OCI-M2 (cell line): Measurements from ENCODE around the gene NOL6.
"Not testable (repeated sequence)": the region's sequence is repeated elsewhere in the genome, so short reads cannot be mapped to it uniquely, and the experiment has no call there.

Experiments
- DNase-seq: peaks from one replicate; lab custom pipeline; 2025; ENCODE audit not compliant: unreplicated experiment; lab: John Stamatoyannopoulos, UW

Gene NOL6

DNA sequence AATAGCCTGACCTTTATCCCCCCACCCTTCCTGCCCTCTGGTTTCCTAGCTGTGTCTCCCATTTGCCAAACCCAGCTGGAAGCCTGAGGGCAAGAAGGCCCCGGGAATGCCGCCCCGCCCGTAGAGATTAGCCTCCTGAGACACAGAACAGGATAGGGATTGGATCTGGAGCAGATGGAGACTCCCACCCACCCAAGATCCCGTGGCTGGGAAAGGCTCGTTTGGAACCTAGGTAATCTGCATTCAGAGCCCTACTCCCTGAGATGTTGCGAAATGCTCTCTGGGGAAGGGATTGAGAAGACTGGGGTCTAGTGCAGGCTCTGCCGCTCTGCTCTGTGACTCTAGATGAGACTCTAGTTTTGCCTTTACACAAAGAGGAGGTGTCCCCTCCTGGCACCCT is 37.3 kb downstream of the NOL6 start:
- no peak for DNase-seq

DNA sequence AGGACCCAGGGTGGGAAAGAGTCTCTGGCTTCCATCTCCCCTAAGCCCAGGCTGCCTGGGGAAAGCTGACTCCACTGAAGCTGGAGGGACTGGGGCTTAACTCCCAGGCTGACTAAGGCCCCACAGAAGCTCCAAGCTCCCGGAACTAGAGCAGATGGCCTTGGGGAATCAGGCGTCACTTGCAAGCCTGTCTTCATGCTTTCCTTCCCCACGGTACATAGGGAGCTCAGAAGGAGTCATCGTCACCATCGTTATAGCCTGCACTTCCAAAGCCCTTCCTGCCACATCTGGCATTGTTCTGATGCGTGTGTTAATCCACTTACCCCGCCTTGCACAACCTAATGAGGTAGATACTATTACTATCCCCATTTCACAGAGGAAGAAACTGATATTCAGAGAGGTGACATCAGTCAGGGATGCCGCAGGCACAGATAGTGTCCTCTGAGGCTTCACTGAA is 37.9 kb downstream of the NOL6 start:
- DNase-seq: no peak

DNA sequence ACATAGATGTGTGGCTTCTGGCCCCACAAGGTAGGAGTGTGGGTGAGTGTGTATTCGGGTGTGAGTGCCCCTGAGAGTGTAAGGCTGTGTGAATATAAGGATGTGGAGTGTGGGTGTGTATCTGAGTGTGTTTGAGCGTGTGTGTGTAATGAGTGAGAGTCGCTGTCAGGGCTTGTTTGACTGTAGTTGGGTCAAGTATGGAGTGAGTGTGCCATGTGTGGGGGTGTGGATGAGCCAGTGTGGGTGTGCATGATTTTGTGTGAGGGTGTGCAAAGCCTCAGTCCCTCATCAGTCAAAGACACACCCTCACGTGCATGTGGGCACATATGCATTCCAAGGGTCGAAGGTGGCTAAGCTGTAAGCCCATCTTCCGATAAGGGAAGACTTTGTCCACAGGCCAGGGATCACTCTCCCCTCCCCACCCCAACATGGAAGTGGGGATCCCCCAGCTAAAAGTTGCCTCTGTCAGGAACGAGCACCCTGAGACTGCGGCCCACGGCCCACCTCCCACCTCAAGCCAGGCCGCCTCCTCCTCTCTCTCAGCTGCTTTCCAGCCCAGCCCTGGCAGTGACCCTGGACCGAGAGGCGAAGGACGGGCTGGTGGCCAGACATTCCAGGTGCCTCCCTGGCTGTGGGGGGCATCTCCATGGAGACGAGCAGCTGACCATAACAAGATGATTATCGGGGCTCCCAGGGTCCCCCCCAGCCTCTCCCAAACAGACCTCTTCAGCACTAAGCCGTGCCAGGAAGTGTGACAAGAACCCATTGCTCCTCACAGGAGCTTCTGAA is 39.2 kb downstream of the NOL6 start:
- no peak for DNase-seq

DNA sequence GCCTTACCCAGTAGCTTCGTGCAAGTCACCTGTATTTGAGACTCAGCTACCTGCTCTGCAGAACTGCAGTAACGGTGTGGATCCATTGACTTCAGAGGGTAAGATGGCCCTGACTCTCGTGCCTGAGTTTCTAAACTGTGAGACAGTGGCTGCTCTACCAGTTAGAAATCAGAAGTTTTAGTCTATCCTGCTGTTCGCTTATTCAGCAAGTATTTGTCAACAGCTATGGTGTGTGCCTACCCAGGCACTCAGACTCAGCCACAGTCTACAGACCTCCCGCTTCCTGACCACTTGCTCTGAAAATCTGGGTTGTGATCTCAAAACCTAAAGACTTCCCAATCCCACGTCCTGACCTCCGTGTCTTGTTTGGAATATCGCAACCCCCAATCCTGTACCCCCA is 39.9 kb downstream of the NOL6 start:
- DNase-seq: no peak

DNA sequence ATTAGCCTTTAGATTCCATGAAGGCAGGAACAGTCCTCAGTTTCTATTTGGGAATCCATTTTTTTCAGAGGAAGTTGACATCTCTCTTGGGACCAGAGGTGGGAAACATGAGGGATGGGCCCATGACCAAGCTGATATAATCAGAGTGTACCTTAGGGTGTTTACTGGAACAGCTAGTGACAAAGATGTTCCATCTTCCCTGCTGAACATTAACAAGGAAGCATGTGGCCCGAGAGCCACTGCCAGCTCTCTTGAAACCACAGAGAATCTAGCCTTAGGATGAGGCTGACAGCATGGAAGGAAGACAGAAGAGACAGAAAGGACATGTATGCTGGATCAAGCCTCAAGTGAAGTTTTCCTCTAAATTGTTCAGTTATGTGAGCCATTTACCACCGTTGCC is 42.3 kb downstream of the NOL6 start:
- no peak for DNase-seq

DNA sequence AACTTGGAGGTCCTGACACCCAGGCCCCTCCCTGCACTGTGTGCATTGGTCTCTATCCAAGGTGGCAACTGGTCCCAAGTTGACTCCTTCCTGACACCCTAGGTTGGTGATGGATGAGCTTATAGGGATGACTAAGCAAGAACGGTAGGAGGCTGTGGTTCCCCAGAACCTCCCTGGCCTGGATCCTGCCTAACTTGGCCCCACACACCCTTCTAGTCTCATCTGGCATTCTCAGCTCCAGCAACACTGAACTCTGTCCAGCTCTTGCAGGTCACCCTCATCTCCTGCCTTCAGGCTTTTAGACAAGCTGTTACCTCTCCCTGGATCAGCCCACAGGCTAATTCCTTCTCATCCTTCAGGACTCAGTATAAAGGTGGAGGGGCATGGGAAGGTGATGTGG is 42.8 kb downstream of the NOL6 start:
- no peak for DNase-seq

DNA sequence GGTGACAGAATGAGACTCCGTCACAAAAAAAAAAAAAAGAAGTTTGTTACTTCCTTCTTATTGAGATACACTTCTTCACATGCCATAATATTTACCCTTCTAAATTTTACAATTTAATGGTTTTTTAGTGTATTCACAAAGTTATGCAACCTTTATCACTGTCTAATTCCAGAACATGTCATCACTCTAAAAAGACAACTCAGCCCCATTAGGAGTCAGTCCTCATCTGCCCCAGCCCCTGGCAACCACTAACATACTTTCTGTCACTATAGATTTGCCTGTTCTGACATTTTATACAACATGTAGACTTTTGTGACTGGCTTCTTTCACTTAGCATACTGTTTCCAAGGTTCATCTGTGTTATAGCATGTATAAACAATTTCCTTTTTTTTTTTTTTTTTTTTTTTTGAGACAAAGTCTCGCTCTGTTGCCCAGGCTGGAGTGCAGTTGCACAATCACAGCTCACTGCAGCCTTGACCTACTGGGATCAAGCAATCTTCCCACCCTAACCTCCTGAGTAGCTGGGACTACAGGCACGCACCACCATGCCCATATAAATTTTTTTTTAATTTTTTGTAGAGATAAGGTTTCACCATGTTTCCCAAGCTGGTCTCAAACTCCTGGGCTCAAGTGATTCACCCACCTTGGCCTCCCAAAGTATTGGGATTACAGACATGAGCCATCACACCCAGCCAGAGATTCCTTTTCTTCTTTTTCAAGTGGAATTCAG is 44.3 kb downstream of the NOL6 start:
- DNase-seq: no peak

DNA sequence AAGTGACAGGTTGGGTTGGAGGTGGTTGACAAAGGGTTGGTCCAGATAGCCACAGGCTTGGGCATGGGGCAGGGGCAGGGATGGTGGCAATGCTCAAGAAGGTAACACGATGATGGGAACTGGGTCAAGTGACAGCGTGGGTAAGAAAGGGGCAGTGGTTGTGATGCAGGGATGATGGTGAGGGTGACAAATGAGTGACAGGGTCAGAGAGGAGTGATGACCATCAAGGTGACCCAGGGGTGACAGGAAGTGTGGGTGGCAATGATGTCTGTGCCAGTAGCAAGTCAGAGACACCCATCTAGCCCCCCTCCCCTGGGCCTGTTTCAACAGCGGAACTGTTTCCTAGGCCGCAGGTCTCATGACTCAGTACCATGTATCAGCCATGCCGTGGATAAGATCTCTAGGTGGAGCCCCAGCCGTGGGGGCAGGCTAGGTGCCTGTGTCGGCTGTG is 46.9 kb downstream of the NOL6 start:
- DNase-seq: no peak

DNA sequence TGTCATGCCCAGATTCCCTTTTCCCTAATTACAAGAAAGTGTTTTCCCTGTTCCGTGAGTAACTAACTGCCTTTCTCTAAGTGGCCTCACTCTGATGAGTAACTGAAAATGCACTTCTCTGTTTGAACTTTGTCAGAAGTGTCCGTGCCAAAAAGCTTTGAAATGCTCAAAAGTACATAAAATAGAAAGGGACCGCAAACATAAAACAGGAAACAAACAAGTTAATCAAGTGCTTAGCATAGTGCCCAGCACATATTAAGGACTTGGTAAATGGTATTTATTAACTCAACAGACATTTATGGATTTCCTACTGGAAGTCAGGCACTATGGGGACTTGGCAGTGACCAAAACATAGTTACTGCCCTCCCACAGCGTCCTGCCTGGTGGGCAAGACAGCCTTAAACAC is 48.6 kb downstream of the NOL6 start:
- DNase-seq: no peak

DNA sequence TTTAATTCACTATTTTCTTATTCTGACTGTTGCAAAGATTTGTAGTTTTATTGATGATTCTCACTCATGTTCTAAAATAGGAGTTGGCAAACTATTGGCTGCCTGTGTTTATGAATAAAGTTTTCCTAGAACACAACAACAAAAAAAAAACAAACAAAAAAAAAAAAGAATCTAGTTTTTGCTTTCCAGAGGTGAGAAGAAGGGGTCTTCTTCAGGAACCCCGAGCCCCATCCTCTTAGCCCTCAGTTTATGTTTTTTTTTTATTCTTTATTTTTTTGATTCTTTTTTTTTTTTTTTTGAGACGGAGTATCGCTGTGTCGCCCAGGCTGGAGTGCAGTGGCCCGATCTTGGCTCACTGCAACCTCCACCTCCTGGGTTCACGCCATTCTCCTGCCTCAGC is 49.2 kb downstream of the NOL6 start:
- not testable (repeated sequence) for DNase-seq

DNA sequence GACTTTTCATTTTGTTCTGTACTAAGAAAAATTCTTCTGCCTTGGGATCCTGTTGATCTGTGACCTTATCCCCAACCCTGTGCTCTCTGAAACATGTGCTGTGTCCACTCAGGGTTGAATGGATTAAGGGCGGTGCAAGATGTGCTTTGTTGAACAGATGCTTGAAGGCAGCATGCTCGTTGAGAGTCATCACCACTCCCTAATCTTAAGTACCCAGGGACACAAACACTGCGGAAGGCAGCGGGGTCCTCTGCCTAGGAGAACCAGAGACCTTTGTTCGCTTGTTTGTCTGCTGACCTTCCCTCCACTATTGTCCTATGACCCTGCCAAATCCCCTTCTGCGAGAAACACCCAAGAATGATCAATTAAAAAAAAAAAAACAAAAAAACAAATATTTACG is 49.7 kb downstream of the NOL6 start:
- DNase-seq: not testable (repeated sequence)

DNA sequence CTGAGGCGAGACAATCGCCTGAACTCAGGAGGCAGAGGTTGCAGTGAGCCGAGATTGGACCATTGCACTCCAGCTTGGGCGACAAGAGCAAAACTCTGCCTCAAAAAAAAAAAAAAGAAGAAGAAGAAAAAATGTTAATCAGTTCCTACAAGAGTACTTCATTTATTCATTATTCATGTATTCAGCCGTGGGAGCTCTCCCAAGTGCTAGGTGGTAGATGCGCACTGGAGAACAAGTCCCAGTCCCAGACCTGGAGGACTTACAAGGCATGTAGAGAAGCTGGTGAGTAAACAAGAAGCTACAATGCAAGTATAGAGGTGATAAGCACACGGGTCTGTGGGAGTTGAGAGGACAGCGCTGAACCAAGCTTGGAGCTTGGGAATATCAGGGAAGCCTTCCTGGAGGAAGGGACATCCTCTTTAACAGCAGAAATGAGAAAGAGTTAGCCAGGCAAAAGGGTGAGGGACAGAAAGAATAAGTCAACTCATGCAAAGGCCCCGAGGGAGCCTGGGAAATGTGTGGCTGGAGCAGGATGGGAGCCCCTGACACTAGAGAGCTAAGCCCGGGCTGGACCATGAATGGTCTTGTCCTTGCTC is 53.9 kb downstream of the NOL6 start:
- DNase-seq: no peak

DNA sequence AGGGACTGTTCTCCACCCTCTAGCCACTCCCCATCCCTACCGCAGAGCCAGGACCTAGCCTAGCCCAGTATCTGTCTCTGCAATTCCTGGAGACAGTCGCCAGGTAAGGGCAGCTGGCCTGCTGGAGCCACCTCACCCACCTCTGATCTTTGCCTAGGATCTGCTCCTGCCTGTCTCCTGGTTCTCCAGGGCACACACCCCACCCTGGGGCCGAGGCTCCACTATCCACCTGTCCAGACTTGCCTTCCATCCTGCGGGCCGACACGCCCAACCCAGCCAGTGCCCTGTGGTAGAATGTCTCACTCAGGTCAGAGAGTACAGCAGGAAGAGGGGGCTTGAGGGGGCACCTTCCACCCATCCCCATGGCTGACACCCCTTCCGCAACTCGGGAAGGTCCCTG is 55.6 kb downstream of the NOL6 start:
- DNase-seq: no peak

DNA sequence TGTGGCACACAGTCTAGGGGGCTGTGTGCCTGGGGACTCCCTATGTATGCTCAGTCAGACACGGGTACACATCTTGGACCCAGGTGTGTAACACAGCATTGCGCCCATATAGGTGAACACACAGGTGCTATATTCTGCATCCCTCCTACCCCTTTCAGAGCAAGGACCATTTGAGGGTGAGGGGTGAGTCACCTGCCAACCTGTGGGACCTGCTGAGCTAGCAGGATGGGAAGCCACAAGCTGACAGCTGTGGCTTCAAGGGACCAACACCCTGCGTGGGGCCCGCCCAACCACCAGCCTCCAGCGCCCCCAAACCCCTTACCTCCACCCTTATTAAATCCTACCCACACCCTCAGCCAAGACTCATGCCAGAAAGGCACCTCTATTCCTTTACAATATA is 56.7 kb downstream of the NOL6 start:
- DNase-seq: no peak

DNA sequence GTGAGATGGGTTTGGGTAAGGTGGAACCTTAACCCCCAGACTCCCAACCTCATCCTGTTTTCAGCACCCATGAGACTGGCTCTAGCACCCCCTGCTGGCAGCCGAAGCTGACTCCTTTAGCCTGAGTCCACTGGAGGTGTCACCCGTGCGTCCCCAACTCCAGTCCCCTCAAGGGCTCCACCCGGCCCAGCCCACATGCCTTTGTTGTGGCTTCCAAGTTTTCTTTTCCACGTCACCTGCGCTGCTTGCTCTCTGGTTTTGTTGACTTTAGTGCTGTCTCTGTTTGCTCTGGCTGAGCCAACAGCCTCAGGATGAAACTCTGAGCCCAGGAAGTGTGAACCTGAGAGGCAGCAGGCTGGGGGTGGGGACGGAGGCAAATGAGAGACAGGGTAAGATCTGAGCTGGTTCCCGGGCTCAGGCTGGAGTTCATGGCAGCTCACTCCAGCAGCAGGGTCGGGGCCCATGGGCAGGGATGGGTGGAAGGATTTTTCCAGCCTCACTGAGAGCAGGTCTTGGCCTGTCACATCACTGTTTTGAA is 58.2 kb downstream of the NOL6 start:
- DNase-seq: no peak

DNA sequence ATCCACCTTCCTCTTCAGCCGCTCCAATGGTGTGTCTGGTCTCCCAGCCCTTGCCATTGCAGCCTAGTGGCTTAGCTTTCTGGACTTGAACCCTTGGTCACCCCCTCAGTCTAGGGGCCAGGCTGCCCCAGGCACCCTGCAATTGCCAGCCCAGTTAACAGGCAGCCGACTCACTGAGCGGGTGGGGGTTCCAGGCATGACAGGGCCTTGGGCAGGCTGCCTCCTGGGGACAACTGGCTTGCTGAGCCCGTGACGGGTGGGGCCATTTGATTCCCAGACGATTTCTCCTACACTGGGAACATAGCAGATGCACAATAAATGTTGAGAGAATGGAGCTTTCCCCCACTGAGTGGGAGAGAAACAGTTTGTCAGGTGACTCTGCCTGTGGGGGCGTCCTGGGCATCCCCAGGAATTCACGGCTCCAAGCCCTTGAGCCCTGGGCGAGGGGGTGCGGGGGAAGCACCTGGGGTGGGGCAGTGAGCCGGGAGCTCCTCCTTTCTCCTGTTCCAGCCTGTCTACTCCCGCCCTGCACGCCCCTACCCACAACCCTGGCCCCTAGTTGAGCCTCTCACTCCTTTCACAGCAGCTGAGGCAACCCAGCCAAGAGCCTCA is 58.7 kb downstream of the NOL6 start:
- DNase-seq: no peak

DNA sequence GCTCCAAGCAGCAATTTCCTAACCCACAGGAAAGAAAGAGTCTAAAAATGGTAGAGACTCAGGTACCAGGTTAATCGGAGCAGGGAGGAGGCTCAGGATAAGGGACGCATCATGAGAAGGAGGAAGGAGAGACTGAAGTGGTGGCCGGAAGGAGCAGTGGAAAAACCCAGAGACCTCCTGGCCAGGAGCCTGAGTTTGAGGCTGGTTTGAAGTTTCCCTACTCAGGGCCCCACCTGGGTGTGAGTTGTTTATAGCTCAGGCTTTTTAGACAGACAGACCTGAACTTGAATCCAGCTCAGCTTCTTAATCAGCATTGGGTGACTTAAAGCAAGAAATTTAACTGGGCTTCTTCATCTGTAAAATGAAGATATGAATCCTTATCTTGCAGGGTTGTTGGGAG is 59.5 kb downstream of the NOL6 start:
- no peak for DNase-seq
